ENCODE results near the gene DSE.
A peak's percentile ranks its signal among the peaks of the same experiment; 100 is the strongest.

The DSE gene

GRCh38 chr6:116437656-116438055 lies 66.9 kb downstream of the DSE start:
- H3K4me3 ChIP-seq (ENCODE audit: low read depth, low read length) = no peak overlapping the region
- no peak for DNase-seq (ENCODE audit: low read depth)
- no peak for TF ChIP-seq CTCF (IDR thresholded peaks at IDR 0.05; ENCODE audit: insufficient read depth, low read depth, low read length, missing control alignments)

- no peak for DNase-seq (ENCODE audit: low read depth)
- no peak for TF ChIP-seq CTCF (IDR thresholded peaks at IDR 0.05; ENCODE audit: insufficient read depth, low read depth, low read length, missing control alignments)
- H3K4me3 ChIP-seq (ENCODE audit: low read depth, low read length) = no peak overlapping the region
These were observed 68.1 kb downstream of the DSE start for GRCh38 chr6:116438590-116439448.

GRCh38 chr6:116439522-116440051 lies 68.8 kb downstream of the DSE start:
- no peak for TF ChIP-seq CTCF (IDR thresholded peaks at IDR 0.05; ENCODE audit: insufficient read depth, low read depth, low read length, missing control alignments)
- no peak overlapping the region for H3K4me3 ChIP-seq (ENCODE audit: low read depth, low read length)
- DNase-seq (ENCODE audit: low read depth) = no peak

GRCh38 chr6:116443105-116443504 lies 72.4 kb downstream of the DSE start:
- TF ChIP-seq CTCF (IDR thresholded peaks at IDR 0.05; ENCODE audit: insufficient read depth, low read depth, low read length, missing control alignments) = no peak
- H3K4me3 ChIP-seq (ENCODE audit: low read depth, low read length) = no peak overlapping the region
- no peak for DNase-seq (ENCODE audit: low read depth)

- DNase-seq (ENCODE audit: low read depth) = peak; percentile 53
- TF ChIP-seq CTCF (IDR thresholded peaks at IDR 0.05; ENCODE audit: insufficient read depth, low read depth, low read length, missing control alignments) = peak; percentile 53
- H3K4me3 ChIP-seq (ENCODE audit: low read depth, low read length) = no peak overlapping the region
These were observed 73.3 kb downstream of the DSE start for GRCh38 chr6:116444092-116444491.

GRCh38 chr6:116444575-116444974 lies 73.8 kb downstream of the DSE start:
- H3K4me3 ChIP-seq (ENCODE audit: low read depth, low read length) = no peak overlapping the region
- TF ChIP-seq CTCF (IDR thresholded peaks at IDR 0.05; ENCODE audit: insufficient read depth, low read depth, low read length, missing control alignments) = no peak
- DNase-seq (ENCODE audit: low read depth) = no peak
